Measurements from ENCODE around the gene GPALPP1.
"Not testable (repeated sequence)": the region's sequence is repeated elsewhere in the genome, so short reads cannot be mapped to it uniquely, and the experiment has no call there.

GPALPP1 gene

GRCh38 chr13:44989071-44989889, at the start of gene GPALPP1, which contains the start of gene NUFIP1:
GPALPP1 (plus strand) TSS chr13:44989538; CDS start chr13:44989655, 117 bp downstream.
NUFIP1 (minus strand) TSS chr13:44989471; CDS start chr13:44989436, 35 bp downstream.
- DNase-seq: peak; percentile 98

GRCh38 chr13:44943411-44943810, 45.9 kb upstream of the GPALPP1 start:
- DNase-seq: not testable (repeated sequence)

- no peak for DNase-seq
Measured at GRCh38 chr13:44951184-44951583, 38.2 kb upstream of the GPALPP1 start.

- DNase-seq: no peak
Measured at GRCh38 chr13:44952671-44953070, 36.7 kb upstream of the GPALPP1 start.

GRCh38 chr13:44954224-44954623, 35.1 kb upstream of the GPALPP1 start:
- no peak for DNase-seq

- DNase-seq: no peak
Measured at GRCh38 chr13:44955406-44955805, 33.9 kb upstream of the GPALPP1 start.

- DNase-seq: no peak
Measured at GRCh38 chr13:44961997-44962396, 27.3 kb upstream of the GPALPP1 start.

GRCh38 chr13:44967704-44968433, 21.5 kb upstream of the GPALPP1 start:
- no peak for DNase-seq

GRCh38 chr13:44968434-44968815, 20.9 kb upstream of the GPALPP1 start:
- DNase-seq: no peak

- peak; percentile 62 for DNase-seq
Measured at GRCh38 chr13:44969551-44970484, 19.5 kb upstream of the GPALPP1 start.

GRCh38 chr13:44971656-44972595, 17.4 kb upstream of the GPALPP1 start:
- no peak for DNase-seq

GRCh38 chr13:44972956-44973581, 16.3 kb upstream of the GPALPP1 start:
- DNase-seq: peak; percentile 73

GRCh38 chr13:44974056-44974793, 15.1 kb upstream of the GPALPP1 start:
- DNase-seq: peak; percentile 85

- DNase-seq: no peak
Measured at GRCh38 chr13:44976196-44976595, 13.1 kb upstream of the GPALPP1 start.

- DNase-seq: no peak
Measured at GRCh38 chr13:44976949-44977583, 12.3 kb upstream of the GPALPP1 start.

GRCh38 chr13:44978328-44978727, 11.0 kb upstream of the GPALPP1 start:
- peak; percentile 16 for DNase-seq

- peak; percentile 43 for DNase-seq
Measured at GRCh38 chr13:44989941-44990340, 603 bp downstream of the GPALPP1 start.

- no peak for DNase-seq
Measured at GRCh38 chr13:45003417-45003816, 14.1 kb downstream of the GPALPP1 start.

GRCh38 chr13:45004096-45004495, 14.8 kb downstream of the GPALPP1 start:
- no peak for DNase-seq

GRCh38 chr13:45007225-45007624, 17.9 kb downstream of the GPALPP1 start:
- no peak for DNase-seq

All from hematopoietic multipotent progenitor cell treated with erythropoietin and hydrocortisone succinate and interleukin-3 and kit ligand, for 4 days (in vitro differentiated cells).